ENCODE measurements around the gene SIX5. TPM values are rescaled to one million over a fixed set of nuclear protein-coding genes. Genes with fewer than 3 reads are reported as not detected.

SIX5 gene
- total and polyA plus RNA-seq, 9 of the 15 experiments (the other 6 are each of a cell fraction or from before 2014, with no cell fraction given): 1.4 to 17.2 (median 7.4) TPM; not detected in 2

- TF ChIP-seq, protein P1, sequence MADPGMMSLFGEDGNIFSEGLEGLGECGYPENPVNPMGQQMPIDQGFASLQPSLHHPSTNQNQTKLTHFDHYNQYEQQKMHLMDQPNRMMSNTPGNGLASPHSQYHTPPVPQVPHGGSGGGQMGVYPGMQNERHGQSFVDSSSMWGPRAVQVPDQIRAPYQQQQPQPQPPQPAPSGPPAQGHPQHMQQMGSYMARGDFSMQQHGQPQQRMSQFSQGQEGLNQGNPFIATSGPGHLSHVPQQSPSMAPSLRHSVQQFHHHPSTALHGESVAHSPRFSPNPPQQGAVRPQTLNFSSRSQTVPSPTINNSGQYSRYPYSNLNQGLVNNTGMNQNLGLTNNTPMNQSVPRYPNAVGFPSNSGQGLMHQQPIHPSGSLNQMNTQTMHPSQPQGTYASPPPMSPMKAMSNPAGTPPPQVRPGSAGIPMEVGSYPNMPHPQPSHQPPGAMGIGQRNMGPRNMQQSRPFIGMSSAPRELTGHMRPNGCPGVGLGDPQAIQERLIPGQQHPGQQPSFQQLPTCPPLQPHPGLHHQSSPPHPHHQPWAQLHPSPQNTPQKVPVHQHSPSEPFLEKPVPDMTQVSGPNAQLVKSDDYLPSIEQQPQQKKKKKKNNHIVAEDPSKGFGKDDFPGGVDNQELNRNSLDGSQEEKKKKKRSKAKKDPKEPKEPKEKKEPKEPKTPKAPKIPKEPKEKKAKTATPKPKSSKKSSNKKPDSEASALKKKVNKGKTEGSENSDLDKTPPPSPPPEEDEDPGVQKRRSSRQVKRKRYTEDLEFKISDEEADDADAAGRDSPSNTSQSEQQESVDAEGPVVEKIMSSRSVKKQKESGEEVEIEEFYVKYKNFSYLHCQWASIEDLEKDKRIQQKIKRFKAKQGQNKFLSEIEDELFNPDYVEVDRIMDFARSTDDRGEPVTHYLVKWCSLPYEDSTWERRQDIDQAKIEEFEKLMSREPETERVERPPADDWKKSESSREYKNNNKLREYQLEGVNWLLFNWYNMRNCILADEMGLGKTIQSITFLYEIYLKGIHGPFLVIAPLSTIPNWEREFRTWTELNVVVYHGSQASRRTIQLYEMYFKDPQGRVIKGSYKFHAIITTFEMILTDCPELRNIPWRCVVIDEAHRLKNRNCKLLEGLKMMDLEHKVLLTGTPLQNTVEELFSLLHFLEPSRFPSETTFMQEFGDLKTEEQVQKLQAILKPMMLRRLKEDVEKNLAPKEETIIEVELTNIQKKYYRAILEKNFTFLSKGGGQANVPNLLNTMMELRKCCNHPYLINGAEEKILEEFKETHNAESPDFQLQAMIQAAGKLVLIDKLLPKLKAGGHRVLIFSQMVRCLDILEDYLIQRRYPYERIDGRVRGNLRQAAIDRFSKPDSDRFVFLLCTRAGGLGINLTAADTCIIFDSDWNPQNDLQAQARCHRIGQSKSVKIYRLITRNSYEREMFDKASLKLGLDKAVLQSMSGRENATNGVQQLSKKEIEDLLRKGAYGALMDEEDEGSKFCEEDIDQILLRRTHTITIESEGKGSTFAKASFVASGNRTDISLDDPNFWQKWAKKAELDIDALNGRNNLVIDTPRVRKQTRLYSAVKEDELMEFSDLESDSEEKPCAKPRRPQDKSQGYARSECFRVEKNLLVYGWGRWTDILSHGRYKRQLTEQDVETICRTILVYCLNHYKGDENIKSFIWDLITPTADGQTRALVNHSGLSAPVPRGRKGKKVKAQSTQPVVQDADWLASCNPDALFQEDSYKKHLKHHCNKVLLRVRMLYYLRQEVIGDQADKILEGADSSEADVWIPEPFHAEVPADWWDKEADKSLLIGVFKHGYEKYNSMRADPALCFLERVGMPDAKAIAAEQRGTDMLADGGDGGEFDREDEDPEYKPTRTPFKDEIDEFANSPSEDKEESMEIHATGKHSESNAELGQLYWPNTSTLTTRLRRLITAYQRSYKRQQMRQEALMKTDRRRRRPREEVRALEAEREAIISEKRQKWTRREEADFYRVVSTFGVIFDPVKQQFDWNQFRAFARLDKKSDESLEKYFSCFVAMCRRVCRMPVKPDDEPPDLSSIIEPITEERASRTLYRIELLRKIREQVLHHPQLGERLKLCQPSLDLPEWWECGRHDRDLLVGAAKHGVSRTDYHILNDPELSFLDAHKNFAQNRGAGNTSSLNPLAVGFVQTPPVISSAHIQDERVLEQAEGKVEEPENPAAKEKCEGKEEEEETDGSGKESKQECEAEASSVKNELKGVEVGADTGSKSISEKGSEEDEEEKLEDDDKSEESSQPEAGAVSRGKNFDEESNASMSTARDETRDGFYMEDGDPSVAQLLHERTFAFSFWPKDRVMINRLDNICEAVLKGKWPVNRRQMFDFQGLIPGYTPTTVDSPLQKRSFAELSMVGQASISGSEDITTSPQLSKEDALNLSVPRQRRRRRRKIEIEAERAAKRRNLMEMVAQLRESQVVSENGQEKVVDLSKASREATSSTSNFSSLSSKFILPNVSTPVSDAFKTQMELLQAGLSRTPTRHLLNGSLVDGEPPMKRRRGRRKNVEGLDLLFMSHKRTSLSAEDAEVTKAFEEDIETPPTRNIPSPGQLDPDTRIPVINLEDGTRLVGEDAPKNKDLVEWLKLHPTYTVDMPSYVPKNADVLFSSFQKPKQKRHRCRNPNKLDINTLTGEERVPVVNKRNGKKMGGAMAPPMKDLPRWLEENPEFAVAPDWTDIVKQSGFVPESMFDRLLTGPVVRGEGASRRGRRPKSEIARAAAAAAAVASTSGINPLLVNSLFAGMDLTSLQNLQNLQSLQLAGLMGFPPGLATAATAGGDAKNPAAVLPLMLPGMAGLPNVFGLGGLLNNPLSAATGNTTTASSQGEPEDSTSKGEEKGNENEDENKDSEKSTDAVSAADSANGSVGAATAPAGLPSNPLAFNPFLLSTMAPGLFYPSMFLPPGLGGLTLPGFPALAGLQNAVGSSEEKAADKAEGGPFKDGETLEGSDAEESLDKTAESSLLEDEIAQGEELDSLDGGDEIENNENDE (IDR thresholded peaks at IDR 0.05; ENCODE audit: low read depth, low read length): no peak
- peak; percentile 56 for TF ChIP-seq TAF7 (tag; IDR thresholded peaks at IDR 0.05)
- TF ChIP-seq FOS (IDR thresholded peaks at IDR 0.05; ENCODE audit: extremely low read depth, insufficient read length): peak; percentile 77
- 0 out of 2 replicates have a peak, but pooled peaks have one; percentile 48 for TF ChIP-seq SMAD4 (CRISPR knock-in tag; conservative IDR thresholded peaks at IDR 0.05)
- TF ChIP-seq NR2C2 (CRISPR knock-in tag; IDR thresholded peaks at IDR 0.05): no peak
- peak; percentile 95 for TF ChIP-seq NR2C2 (tag; IDR thresholded peaks at IDR 0.05)
- TF ChIP-seq, protein P2, sequence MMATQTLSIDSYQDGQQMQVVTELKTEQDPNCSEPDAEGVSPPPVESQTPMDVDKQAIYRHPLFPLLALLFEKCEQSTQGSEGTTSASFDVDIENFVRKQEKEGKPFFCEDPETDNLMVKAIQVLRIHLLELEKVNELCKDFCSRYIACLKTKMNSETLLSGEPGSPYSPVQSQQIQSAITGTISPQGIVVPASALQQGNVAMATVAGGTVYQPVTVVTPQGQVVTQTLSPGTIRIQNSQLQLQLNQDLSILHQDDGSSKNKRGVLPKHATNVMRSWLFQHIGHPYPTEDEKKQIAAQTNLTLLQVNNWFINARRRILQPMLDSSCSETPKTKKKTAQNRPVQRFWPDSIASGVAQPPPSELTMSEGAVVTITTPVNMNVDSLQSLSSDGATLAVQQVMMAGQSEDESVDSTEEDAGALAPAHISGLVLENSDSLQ (IDR thresholded peaks at IDR 0.05): peak; percentile 80
- TF ChIP-seq MIER1 (IDR thresholded peaks at IDR 0.05; ENCODE audit: low read depth): 0 out of 2 replicates have a peak, but pooled peaks have one; percentile 53
- peak; percentile 96 for TF ChIP-seq RBM25 (IDR thresholded peaks at IDR 0.05; ENCODE audit: low read depth, low read length, severe bottlenecking)
- 0 out of 2 replicates have a peak, but pooled peaks have one; percentile 6 for TF ChIP-seq KHSRP (IDR thresholded peaks at IDR 0.05)
- no peak for TF ChIP-seq ZNF24 (IDR thresholded peaks at IDR 0.05)
- TF ChIP-seq HDAC2 (IDR thresholded peaks at IDR 0.05): peak; percentile 43
- TF ChIP-seq KDM1A (IDR thresholded peaks at IDR 0.05): peak; percentile 66 to 83
- peak; percentile 27 for TF ChIP-seq HNRNPLL (IDR thresholded peaks at IDR 0.05; ENCODE audit: low read depth, low read length, poor library complexity, severe bottlenecking)
- peak; percentile 91 for TF ChIP-seq ZNF584 (CRISPR knock-in tag; IDR thresholded peaks at IDR 0.05; ENCODE audit: low read depth)
- 0 out of 4 replicates have a peak, but pooled peaks of 1 of the 2 experiments have one; percentile 7 for TF ChIP-seq TRIM24 (IDR thresholded peaks at IDR 0.05)
Observed at GRCh38 chr19:45739498-45740439, 29.3 kb downstream of the SIX5 start (continued).
